OCI-LY1 (cell line): Measurements from ENCODE around the gene DEPP1.

Source experiments
- CTCF ChIP-seq: fragments of 200-600 bp; sonication (generic), shearing (Covaris generic); IDR thresholded peaks from 2 replicates; pipeline ENCODE4 v1.5.1; 2017; ENCODE audit warnings: mild to moderate bottlenecking, antibody characterized with exemption, low read length, moderate library complexity, mixed read lengths
- EZH2 ChIP-seq: fragments of 200-600 bp; sonication (generic), shearing (Covaris generic); IDR thresholded peaks from 2 replicates; pipeline ENCODE4 v1.8.0; 2017; ENCODE audit warnings: borderline replicate concordance, mixed run types, mild to moderate bottlenecking, antibody characterized with exemption, low read length, moderate library complexity, mixed read lengths

- no peak for TF ChIP-seq CTCF
- TF ChIP-seq EZH2: no peak
Observed at GRCh38 chr10:44931621-44932516, 46.7 kb downstream of the DEPP1 start.
